GM19455 (cell line): ENCODE measurements around the gene ATP2C2.

Experiments
- ATAC-seq: cut with Tn5 transposase; IDR thresholded peaks from one replicate; pipeline ENCODE4 v1.9.1; 2021; ENCODE audit not compliant: unreplicated experiment

ATP2C2 gene

DNA sequence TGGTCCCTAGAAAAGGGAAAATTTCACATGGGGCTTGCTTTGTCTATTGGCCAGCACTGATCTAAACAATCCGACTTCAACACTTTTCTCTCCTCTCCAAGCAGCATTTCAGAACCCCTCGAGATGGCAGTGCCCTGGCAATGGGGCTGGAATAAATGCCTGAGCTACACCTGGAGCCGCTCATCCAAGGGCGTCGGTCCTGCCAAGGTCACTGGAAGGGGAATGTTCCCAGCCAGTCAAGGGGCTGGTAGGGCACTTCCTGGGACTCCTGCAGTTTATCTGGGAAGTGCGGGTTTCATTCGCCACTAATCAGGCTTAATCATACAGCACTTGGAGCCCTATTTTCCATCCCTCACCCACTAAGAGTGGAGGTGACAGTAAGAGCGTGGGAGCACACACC lies 119.0 kb downstream of the ATP2C2 start:
- no peak for ATAC-seq

DNA sequence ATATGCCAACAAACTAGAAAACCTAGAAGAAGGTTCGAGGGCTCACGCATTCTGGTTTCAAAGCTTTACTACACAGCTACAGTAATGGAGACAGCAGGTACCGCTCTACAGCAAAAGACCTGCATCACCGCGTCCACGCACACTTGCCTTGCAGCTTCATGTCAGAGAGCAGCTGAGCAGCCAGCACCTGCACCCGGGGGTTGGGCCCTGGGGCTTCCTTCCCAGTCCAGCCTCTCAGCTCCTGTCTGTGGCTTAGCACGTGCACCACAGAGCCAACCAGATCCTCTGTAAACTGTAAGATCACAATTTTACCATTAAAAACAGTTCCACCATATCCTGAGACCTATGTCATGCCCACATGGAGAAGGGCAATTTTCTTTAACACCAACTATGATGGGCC lies 120.8 kb downstream of the ATP2C2 start:
- no peak for ATAC-seq

DNA sequence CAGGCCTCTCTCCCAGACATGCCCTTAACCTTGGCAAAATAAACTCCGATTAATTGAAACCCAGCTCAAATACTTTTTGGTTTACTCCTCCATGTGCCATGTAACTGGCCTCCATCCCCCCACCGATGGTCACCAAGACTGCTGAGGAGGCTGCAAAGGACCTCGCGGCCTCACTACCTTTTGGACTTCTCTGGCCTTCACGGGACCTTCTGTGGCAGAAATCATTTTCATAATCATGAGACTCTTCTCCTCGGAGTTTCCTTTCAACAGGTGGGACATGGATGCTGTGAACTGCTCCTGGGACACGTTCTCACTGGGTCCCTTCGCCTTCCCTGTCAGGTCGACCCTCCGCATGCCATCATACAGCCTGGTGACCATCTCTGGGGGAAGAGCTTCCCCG lies 127.2 kb downstream of the ATP2C2 start:
- ATAC-seq: no peak

DNA sequence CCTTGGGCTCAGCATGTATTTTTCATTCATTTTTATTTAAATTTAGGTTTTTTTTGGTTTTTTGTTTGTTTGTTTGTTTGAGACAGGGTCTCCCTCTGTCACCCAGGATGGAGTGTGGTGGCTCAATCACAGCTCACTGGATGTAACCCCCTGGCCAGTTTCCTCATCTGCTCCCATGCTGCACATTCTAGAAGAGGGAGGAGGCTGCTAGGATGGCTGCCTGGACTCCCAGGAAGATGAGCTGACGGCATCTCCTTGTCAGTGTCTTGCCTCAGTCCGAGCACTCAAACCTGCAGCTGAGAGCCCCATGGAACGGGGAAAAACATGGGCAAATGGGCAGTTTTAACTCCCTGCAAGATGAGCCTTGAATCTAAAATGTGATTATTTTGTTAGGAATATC lies 128.7 kb downstream of the ATP2C2 start:
- no peak for ATAC-seq

DNA sequence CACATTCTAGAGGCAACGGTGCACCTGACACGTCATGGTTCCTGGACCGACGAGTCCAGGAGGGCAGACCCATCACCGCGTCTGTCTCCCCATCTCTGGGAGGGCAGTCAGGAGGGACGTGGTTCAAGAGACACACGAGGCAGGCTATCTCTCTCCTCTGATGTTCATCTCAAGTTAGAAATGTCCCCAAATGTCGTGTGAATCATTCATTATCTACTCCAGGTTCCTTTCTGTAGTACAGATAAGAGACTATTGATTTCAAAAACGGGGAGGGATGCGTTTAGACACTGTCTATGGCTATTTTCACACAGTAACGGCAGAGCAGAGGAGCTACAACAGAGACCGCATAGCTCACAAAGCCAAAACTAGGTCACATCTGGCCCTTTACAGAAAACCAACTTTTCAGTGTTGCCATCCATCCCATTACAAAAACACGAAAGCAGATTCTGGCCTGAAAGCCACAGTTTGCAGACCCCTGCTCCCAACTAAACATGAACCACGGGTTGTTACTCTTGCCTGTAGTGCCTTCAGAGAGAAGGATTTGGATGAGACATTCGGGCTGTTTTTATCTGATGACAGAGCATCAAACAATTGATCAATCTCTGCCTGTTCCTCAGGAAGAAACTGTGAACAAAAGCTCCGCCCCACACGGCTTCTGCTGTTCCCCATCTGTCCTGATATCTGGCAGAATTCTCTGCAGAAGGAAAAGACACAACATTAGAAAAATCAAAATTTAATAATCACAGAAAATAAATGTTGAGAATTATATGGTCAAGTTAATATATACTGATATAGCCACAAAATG lies 129.3 kb downstream of the ATP2C2 start:
- ATAC-seq: no peak

DNA sequence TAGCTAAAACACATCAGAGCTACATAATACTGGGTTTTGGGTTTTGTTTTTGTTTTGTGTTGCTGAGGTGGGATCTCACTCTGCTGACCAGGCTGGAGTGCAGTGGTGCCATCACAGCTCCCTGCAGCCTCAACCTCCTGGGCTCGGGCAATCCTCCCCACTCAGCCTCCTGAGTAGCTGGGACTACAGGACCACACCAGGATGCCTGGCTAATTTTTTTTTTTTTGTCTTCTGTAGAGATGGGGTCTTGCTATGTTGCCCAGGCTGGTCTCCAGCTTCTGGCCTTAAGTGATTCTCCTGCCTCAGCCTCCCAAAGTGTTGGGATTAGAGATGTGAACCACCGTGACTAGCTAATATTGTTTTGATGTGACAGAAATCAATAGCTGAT lies 129.9 kb downstream of the ATP2C2 start:
- ATAC-seq: no peak

DNA sequence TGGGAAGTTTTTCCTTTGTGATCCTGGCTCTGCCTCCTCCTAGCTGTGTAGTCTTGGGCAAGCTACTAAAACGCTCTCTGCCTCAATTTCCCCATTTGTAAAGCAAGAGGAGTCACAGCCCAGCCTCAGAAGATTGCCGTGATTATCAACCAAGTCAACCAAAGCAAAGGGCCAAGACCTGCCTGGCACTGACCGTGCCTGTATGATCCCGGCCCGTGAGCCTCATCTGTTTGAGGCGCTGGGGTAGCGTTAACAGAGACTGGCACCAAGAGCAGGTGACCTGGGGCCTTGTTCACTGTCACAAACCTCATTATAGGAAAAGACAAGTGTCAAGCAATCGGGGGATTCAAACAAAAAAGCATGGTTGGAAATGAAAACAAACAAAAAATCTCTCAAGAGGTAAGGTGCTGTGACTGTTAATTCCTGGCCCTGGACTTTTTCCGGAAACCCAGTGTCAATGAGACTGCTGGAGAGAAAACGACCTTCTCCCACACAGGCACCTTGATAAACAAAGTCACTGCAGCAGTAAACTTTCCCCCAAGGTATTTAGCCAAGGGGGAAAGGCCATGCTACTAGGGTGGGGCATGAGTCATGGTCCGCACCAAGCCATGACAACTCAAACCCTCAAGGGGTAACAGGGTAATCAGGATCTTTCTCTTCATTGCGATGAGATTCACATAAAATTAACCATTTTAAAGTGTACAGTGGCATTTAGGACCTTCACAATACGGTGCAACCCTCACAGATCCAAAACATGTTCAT lies 130.7 kb downstream of the ATP2C2 start:
- no peak for ATAC-seq

DNA sequence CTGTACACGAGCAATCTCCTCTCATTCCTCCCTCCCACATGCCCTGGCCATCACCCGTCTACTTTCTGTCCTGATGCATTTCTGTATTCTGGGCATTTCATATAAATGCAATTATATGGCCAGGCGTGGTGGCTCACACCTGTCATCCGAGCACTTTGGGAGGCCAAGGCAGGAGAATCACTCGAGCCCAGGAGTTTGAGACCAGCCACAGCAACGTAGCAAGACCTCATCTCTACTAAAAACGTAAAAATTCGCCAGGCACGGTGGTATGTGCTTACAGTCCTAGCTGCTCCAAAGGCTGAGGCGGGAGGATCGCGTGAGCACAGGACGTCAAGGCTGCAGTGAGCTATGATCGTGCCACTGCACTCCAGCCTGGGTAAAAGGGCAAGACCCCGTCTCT lies 131.3 kb downstream of the ATP2C2 start:
- ATAC-seq: no peak

DNA sequence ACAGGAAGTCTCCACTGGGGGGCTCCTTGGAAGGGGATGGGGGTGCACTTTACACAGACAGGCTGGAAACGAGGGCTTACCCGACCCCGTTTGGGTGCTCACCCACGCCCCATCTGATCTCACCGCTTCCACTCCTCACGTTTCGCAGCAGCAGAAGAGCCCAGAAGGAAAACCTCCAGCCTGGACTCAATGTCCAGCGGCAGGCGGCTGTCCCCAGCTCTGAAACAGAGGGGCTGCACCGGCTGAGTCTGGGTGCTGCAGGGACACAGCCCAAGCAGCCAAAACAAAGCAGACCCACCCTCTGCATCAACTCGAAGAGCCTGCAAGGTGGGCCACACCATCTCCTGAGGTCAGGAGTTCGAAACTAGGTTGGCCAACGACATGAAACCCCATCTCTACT lies 132.2 kb downstream of the ATP2C2 start:
- no peak for ATAC-seq

DNA sequence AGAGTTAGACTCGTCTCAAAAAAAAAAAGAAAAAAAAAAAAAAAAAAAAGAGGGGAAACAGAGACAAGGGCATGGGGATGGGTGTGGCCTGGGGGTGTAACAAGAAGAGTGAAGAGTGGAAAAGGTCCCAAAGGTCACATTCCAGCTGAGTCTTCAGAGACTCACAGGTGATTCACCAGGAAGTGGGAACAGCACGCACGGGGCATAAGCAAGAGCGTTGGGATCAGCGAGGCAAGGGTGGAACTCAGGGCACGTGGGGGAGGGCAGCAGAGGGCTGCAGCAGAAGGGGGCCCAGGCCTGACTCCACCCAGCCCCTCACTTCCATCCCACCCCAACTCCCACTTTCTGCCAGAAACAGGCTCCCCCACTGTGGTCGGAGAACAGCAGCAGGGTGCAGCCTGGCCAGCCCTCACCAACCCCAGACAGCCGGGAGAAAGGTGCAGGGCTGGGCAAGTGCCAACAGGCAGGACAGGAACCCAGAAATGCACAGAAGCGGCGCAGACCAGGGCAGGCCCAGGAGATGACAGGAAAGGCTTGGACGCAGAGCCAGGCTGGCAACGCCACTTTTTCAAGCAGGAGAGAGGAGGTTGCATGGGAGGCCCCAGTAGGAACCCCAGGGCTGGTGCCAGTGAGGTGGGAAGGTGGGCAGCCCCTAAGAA lies 132.9 kb downstream of the ATP2C2 start:
- ATAC-seq: no peak

DNA sequence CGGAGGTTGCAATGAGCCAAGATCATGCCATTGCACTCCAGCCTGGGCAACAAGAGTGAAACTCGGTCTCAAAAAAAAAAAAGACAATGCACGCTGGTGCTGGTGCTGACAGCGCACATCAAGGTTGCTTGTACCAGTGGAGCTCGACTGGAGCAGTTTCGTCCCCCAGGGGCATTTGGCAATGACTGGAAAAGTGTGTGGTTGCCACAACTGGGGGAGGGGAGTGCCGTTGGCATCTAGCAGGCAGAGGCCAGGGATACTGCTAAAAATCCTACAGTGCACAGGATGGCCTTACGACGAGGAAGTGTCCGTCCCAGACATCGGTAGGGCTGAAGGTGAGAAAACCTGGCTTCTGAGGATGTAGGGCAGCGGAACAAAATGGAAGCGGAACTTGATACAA lies 133.7 kb downstream of the ATP2C2 start:
- no peak for ATAC-seq

DNA sequence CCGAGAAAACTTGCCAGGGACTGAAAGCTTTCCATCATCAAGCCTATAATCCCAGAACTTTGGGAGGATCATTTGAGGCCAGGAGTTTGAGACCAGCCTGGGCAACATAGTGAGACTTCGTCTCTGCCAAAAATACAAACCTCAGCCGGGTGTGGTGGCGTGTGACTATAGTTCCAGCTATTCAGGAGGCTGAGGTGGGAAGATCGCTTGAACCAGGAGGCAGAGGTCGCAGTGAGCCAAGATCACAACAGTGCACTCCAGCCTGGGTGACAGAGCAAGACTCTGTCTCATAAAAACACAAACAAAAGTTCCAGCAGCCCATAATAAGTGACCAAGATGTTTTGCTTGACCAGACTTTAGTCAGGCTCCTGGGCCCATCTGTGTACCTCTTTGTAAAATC lies 134.2 kb downstream of the ATP2C2 start:
- no peak for ATAC-seq

DNA sequence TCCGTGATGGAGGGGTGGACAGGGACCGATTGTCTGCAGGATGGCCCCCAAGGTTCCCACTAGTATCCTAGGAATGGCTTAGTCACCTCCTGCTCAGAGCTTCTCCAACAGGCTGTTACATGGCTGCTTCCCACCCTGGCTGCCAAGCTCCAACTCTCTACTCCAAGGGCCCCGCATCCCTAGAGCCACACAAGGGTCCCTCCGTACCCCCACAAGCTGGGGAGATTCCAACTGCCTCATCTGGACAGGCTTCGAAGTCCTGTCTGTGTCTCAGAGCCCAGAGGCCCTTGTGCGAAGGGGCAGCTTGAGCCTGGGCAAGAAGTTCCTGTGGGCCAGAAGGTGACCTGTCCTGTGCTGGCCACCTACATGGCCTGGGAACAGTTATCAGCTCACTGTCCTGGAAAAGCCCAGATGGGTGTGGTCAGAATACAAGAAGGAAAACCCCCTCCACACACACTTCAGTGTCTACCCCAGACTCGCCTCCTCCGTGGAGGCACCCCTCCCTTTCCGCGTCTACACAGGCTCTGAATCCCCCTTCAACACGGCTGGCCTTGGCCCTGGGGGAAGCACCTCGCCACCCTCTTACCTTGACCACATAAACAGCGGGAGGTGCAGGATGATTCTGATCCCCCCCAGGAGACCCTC lies 135.5 kb downstream of the ATP2C2 start:
- no peak for ATAC-seq

DNA sequence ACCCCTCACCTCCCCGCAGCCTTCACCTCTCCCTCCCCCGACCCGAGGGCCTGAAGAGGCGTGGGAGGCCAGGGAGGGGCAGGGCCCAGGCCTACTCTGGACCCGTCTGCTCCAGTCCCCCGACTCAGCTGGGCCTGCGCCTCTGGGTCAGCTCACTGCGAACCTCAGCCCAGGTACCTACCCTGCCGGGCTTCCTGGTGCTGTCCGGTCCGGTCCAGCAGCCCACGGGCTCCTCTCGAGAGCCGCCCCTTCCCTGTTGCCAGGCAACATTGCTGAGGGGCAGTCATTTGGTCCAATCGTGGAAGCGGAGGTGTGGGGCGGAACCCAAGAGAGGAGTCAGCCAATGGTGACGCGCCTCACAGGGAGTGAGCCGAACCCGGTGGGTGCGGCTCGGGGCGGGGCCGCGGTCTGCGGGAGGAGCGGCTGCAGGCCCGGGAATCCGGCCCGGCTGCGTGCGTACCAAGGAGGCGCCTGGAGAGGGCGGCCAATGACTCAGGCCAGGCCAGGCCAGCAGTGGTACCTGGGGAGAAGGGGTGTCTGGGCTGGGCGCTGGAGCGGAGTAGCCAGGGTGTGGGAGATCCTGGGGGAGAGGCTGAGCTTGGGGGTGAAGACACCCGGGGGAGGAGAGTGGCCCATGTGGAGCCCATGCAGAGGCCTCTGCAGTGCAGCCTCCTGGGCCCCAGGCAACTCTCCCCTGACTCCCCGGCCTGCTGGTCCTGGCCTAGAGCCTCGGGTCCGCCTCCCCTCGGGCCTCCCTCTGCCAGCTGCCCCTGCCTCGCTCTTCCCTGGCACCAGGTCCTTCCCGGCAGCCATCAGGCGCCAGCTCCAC lies 136.3 kb downstream of the ATP2C2 start, which contains the start of gene MEAK7:
Gene MEAK7 (minus strand): TSS at position 240 of the 829 bp plus-strand sequence. CDS start 6,573 bp downstream, outside the sequence.
- ATAC-seq: peak; percentile 93

DNA sequence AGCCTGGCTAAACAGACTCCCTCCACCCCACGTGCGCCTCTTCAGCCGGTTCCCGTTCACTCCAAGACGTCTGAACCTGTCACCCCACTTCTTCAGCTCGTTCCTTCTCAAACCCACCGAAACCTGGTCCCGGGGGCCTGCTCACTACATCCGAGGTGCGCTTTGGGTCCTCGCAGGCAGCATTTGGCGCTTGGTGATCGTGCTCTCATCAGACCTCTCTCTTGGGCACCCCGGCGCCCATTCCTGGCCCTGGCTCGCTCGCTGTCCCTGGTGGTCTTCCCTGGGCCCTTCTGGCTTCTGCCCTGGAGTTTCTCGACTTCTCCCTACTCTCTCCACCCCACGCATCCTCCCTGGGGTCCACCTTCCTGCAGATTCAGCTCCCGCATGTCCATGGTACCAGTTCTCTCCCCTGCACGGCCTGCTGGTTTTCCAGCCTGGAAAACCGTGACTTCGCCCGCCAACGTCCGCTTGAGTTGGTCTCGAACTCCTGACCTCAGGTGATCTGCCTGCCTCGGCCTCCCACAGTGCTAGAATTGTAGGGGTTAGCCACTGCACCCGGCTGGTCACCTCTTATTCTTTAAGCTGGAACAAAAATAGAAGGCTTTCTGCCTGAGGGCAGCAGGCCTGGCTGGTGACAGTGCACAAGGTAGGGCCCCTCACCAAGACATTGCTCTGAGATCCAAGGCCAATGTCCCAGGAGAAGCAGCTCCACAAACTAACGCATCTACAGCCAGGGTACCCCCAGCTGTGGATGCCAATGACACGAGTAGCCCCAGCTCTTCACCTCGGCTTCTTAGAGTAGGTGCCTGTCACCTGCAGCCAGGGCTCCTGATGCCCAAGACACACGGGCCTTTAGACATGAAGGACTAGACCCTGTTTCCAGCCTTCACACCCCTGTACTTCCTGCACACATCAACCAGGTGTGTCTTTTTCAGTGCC lies 137.2 kb downstream of the ATP2C2 start:
- peak; percentile 1 for ATAC-seq

DNA sequence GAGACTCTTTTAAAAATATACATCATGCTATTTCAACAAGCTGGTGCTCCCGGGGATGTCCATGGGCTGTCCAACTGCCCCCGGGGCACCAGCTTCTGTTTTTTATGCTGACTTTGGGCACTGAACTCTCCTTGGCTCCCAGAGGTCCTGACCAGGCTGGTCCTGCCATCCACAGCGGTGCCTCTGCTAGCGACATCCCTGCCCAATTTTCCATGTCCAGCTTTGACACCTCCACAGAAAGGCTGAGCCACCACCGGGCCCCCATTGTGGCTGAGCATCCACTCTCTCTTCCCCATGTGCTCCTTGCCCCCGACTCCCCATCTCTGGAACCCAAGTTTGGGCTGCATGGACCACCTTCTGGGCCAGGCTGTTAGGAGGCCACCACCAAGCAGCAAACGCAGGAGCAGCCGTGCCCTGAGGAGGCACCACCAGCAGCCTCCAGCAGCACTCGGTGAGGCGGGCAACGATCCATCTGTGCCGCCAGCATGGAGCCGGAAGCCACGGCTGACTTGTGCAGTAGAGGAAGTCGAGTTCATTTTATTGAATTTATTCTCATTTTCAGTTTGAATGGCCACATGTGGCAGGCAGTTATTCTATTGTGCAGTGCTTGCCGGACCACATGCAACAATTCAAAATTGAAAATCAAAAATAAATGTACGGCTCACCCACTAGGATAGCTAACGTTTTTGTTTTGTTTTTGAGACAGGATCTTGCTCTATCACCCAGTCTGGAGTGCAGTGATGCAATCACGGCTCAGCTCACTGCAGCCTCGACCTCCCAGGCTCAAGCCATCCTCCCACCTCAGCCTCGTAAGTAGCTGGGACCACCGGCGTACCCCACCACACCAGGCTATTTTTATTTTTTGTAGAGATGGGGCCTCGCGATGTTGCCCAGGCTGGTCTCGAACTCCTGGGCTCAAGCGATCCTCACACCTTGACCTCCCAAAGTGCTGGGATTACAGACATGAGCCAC lies 139.0 kb downstream of the ATP2C2 start:
- no peak for ATAC-seq

DNA sequence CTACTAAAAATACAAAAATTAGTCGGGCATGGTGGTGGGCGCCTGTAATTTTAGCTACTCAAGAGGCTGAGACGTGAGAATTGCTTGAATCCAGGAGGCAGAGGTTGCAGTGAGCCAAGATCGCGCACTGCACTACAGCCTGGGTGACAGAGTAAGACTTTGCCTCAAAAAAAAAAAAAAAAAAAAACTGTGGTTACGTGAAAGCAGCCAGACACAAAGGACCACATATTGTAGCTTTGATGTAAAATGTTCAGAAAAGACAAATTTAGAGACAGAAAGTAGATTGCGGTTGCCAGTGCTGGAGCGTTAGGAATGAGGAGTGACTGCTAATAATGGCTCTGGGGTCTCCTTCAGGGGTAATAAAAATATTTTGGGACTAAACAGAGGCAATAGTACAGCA lies 140.2 kb downstream of the ATP2C2 start:
- ATAC-seq: no peak
